VCaP (cell line): ENCODE results near the gene PCYOX1L.

Experiments
- H3K27ac ChIP-seq: fragments of 450-650 bp; 2 replicates; pipeline ENCODE4 v1.5.1; 2017
- TF ChIP-seq, protein P1 (sequence below): fragments of 450-650 bp; conservative IDR thresholded peaks from 2 replicates; pipeline ENCODE4 v1.5.1; 2017; ENCODE audit warnings: mild to moderate bottlenecking, moderate library complexity

The PCYOX1L gene

DNA sequence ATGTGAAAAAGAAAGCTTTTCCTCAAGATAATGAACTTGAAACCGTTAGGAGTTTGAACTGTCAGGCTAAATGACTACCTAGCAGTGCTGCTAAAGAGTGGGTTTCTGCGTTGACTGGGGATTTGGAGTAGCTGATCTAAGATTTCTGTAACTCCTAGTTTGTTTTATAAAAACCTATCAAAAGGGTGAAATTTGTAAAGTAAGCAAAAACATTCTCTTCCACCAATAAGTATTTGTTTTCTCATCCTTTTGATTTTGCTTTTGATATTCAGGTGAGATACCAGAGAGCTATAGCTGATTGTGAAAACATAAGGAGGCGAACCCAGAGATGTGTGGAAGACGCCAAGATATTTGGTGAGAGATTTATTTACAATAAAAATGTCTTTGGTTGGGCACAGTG, 8.5 kb upstream of the PCYOX1L start:
- no peak overlapping the region for H3K27ac ChIP-seq
- TF ChIP-seq, protein P1, sequence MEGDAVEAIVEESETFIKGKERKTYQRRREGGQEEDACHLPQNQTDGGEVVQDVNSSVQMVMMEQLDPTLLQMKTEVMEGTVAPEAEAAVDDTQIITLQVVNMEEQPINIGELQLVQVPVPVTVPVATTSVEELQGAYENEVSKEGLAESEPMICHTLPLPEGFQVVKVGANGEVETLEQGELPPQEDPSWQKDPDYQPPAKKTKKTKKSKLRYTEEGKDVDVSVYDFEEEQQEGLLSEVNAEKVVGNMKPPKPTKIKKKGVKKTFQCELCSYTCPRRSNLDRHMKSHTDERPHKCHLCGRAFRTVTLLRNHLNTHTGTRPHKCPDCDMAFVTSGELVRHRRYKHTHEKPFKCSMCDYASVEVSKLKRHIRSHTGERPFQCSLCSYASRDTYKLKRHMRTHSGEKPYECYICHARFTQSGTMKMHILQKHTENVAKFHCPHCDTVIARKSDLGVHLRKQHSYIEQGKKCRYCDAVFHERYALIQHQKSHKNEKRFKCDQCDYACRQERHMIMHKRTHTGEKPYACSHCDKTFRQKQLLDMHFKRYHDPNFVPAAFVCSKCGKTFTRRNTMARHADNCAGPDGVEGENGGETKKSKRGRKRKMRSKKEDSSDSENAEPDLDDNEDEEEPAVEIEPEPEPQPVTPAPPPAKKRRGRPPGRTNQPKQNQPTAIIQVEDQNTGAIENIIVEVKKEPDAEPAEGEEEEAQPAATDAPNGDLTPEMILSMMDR, result no peak

DNA sequence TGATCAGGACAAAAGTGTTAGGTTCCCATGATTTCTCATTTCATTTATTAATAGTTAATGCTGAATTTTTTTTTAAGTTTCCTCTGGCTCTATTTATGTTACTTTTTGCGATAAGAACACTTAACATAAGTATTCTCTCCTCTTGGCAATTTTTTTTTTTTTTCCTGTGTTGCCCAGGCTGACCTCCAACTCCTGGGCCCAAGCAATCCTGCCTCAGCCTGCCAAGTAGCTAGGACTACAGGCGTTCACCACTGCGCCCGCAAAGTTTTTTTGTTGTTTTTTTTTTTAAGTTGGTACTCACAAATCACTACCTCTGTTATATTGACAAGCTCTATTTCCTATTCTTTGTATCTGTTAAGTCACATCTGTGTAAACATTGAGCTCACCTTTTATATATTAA, 5.7 kb upstream of the PCYOX1L start:
- TF ChIP-seq, protein P1, result no peak

GRCh38 chr5:149353911-149354310, 3.9 kb upstream of the PCYOX1L start:
- TF ChIP-seq, protein P1, result no peak
- H3K27ac ChIP-seq, result no peak overlapping the region

More for the DNA sequence above, 5.7 kb upstream of the PCYOX1L start:
- peak overlapping the region; percentile 3; the same call in 1 of the 2 replicates for H3K27ac ChIP-seq

- TF ChIP-seq, protein P1, result no peak
- H3K27ac ChIP-seq, result no peak overlapping the region
These were observed 2.2 kb upstream of the PCYOX1L start for GRCh38 chr5:149355688-149356087.

GRCh38 chr5:149356391-149356790, 1.5 kb upstream of the PCYOX1L start:
- TF ChIP-seq, protein P1, result no peak
- peak overlapping the region; percentile 76; the same call in 1 of the 2 replicates for H3K27ac ChIP-seq

DNA sequence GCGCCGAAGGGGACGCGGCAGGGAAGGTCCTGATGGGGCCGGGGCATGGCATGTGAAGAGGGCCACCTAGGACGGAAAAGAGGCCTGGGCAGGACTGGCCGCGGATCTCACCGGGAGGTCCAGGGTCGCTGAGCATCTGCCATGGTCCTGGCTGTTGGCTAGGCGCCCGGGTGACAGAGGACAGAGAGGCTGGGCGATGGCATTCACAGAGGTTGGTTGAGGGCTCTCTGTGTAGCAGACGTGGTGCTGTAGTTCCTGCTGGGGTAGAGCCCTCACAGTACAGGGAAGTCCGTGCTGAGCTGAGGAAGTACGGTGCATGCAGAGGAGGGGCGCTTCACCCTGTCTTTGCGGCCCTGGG, 427 bp downstream of the PCYOX1L start:
- TF ChIP-seq, protein P1, result no peak
- peak overlapping the region; percentile 76 for H3K27ac ChIP-seq

GRCh38 chr5:149358868-149359495, 1.1 kb downstream of the PCYOX1L start:
- TF ChIP-seq, protein P1, result no peak
- H3K27ac ChIP-seq, result peak overlapping the region; percentile 76
